Thyroid gland (tissue), 4 donors: Measurements from ENCODE around the gene ARFGEF2. TPM values are rescaled to one million over a fixed set of nuclear protein-coding genes. Genes with fewer than 3 reads are reported as not detected.
A peak's percentile ranks its signal among the peaks of the same experiment; 100 is the strongest.

Experiments used
- DNase-seq, 2 donors: peaks; one replicate each; pipeline ENCODE4 v3.0.0-alpha.2; 2019
- H3K27ac ChIP-seq, 3 donors: fragments of 200-600 bp; sonication (generic); 1 replicate in 2 of 3; 2 replicates in 1 of 3; pipeline ENCODE4 v1.5.1; 2016 to 2019; ENCODE audit warnings: mild to moderate bottlenecking in 1 of 3, moderate library complexity in 1 of 3
- H3K27me3 ChIP-seq: fragments of 200-600 bp; sonication (generic); one replicate; pipeline ENCODE4 v1.5.1; 2019
- H3K36me3 ChIP-seq, 2 donors: fragments of 200-600 bp; sonication (generic); one replicate each; pipeline ENCODE4 v1.5.1; 2016 to 2019
- H3K4me1 ChIP-seq, 2 donors: fragments of 200-600 bp; sonication (generic); one replicate each; pipeline ENCODE4 v1.5.1; 2017 to 2019
- H3K4me3 ChIP-seq, 3 donors: fragments of 200-600 bp; sonication (generic); replicated peaks in 1 of 3; 1 replicate in 2 of 3; 2 replicates in 1 of 3; pipeline ENCODE4 v1.5.1; 2016; ENCODE audit warnings: mild to moderate bottlenecking in 1 of 3
- H3K9me3 ChIP-seq: fragments of 200-600 bp; sonication (generic); one replicate; pipeline ENCODE4 v1.5.1; 2017
- POLR2A ChIP-seq, 2 donors: fragments of 450-650 bp; IDR thresholded peaks; one replicate each; pipeline ENCODE4 v1.6.1; 2017; ENCODE audit warnings: antibody characterized with exemption in 2 of 2, mild to moderate bottlenecking in 2 of 2, moderate library complexity in 1 of 2
- WGBS, 2 donors: methylation state at CpG; one replicate each; pipeline ENCODE4 v1.1.5; 2017; 5-methylcytosine and 5-hydroxymethylcytosine counted together
- intact Hi-C: fragments of 100-400 bp; cut with DNase I; formaldehyde crosslinking; loops from one replicate; pipeline ENCODE4 v1.15.1; 2023
- total RNA-seq, 4 donors: library from RNA; depleted of rRNA; stranded (reverse); fragments of >200 nt; gene quantifications; one replicate each; pipeline ENCODE4 v1.2.3, GENCODE V29; 2016
- TF ChIP-seq, protein P1 (sequence below), 6 experiments: fragments of 200-600 bp in 3 of 6; fragments of 450-650 bp in 3 of 6; sonication (generic) in 3 of 6; IDR thresholded peaks; one replicate each; pipeline ENCODE4 v1.5.1; 2016 to 2019; ENCODE audit warnings: antibody characterized with exemption in 6 of 6, mild to moderate bottlenecking in 2 of 6, inconsistent platforms in 1 of 6, moderate library complexity in 1 of 6

Gene ARFGEF2
- total RNA-seq, 4 donors from 2014 or later: 92.3 to 131 (median 101) TPM

- 44 to 52% methylated on average over 5 of the region's 5 CpGs for WGBS, 2 donors
- Histone ChIP-seq H3K36me3 (peaks cover 19 to 39% of the 10 kb centered on the region in 2 donors), H3K4me1 (peaks cover 8 to 28% of the 10 kb centered on the region in 2 donors), H3K4me3 (no peak overlapping the region), H3K27me3 (no peaks in the 10 kb centered on the region), H3K9me3 (no peaks in the 10 kb centered on the region), H3K27ac (peak overlapping the region; percentile 87 to 96 (median 94))
- peak; percentile 82 to 84 for DNase-seq
- TF ChIP-seq POLR2A (IDR thresholded peaks at IDR 0.05): peak in 1 of 2 donors; percentile 43
- TF ChIP-seq, protein P1, sequence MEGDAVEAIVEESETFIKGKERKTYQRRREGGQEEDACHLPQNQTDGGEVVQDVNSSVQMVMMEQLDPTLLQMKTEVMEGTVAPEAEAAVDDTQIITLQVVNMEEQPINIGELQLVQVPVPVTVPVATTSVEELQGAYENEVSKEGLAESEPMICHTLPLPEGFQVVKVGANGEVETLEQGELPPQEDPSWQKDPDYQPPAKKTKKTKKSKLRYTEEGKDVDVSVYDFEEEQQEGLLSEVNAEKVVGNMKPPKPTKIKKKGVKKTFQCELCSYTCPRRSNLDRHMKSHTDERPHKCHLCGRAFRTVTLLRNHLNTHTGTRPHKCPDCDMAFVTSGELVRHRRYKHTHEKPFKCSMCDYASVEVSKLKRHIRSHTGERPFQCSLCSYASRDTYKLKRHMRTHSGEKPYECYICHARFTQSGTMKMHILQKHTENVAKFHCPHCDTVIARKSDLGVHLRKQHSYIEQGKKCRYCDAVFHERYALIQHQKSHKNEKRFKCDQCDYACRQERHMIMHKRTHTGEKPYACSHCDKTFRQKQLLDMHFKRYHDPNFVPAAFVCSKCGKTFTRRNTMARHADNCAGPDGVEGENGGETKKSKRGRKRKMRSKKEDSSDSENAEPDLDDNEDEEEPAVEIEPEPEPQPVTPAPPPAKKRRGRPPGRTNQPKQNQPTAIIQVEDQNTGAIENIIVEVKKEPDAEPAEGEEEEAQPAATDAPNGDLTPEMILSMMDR (IDR thresholded peaks at IDR 0.05): no peak
- intact Hi-C loops: no loop called here
Measured at GRCh38 chr20:48983423-48984400, 62.2 kb downstream of the ARFGEF2 start.

DNA sequence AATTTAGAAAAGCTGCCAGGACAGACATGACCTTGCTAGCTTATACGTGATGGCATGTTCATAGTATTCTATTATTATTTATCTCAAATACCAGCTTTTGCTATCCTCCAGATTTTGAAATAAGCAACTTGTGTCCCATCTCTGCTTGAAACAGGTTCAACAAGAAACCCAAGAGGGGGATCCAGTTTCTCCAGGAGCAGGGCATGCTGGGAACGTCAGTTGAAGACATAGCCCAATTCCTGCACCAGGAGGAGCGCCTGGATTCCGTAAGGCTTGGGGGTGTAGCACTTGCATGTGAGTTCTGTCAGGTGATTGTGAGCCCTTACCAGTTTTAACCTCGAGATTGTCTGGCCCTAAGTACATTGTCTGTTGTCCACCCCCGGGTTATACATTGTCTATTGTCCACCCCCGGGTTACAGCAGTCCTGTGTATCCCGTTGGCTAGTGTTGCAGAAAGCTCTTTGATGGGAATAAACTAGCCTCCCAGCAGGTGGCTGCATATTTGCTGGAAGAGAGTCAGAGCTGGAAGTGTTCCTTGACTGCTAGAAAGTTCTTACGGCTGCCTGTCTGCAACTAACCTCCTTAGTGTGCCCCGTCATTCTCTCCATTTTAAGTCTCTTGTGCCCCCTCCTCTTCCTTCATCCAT lies 63.2 kb downstream of the ARFGEF2 start:
- Histone ChIP-seq H3K36me3 (peaks cover 29 to 48% of the 10 kb centered on the region in 2 donors), H3K27ac (peak overlapping the region; percentile 87 to 96 (median 94)), H3K4me3 (no peak overlapping the region), H3K9me3 (no peaks in the 10 kb centered on the region), H3K27me3 (no peaks in the 10 kb centered on the region), H3K4me1 (peaks cover 8 to 28% of the 10 kb centered on the region in 2 donors)
- no peak for DNase-seq
- no peak for TF ChIP-seq POLR2A (IDR thresholded peaks at IDR 0.05)
- TF ChIP-seq, protein P1 (IDR thresholded peaks at IDR 0.05): no peak
- WGBS, 2 donors: 66 to 87% methylated on average over 10 of the region's 10 CpGs
- intact Hi-C loops: no loop called here

DNA sequence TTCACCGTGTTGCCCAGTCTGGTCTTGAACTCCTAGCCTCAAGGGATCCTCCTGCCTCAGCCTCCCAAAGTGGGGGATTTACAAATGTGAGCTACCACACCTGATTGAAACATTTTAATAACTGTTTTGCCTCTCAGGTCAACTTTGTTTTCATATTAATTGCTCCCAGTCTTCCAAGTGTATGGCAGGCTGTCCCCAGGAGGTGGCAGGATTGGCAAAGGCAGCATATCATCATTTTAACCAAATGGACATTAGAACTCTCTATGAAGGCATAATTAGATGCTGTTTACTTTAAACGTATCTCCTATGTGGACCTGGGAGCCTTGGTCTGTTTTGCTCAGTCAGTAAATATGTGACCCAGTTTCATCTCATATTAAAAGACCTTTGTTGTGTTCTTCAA lies 65.4 kb downstream of the ARFGEF2 start:
- peaks cover 46 to 70% of the 10 kb centered on the region in 2 donors for H3K36me3 ChIP-seq
- H3K4me3 ChIP-seq: no peak overlapping the region
- no peaks in the 10 kb centered on the region for H3K9me3 ChIP-seq
- intact Hi-C loops: no loop called here
- DNase-seq: peak; percentile 44 to 54
- TF ChIP-seq, protein P1 (IDR thresholded peaks at IDR 0.05): peak; percentile 12 to 64 (median 40)
- TF ChIP-seq POLR2A (IDR thresholded peaks at IDR 0.05): no peak
- peak overlapping the region in 2 of 3 donors; percentile 0 to 29 for H3K27ac ChIP-seq
- H3K27me3 ChIP-seq: no peaks in the 10 kb centered on the region
- H3K4me1 ChIP-seq: peaks cover 8 to 28% of the 10 kb centered on the region in 2 donors
- 63 to 75% methylated on average over 2 of the region's 2 CpGs for WGBS, 2 donors

DNA sequence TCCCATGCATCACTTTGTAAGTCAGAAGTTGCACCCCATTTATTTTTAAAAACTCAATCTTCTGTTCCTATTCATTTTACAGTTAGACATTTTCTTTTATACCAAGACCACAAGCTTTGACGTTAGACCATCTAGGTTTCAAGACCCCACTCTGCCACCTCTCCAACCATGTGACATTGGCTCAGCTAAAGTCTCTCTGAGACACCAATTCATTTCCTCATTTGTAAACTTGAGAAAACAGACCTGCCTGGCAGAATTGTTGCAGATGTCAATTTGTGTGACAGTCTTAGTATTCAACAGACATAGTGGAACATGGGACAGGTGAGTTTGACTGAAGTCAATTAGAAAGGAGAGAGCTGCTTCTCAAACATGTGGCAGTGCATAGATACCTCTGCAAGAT lies 69.0 kb downstream of the ARFGEF2 start:
- peaks cover 30 to 32% of the 10 kb centered on the region in 2 donors for H3K4me1 ChIP-seq
- no peak for DNase-seq
- no peak overlapping the region for H3K27ac ChIP-seq
- no peaks in the 10 kb centered on the region for H3K27me3 ChIP-seq
- TF ChIP-seq POLR2A (IDR thresholded peaks at IDR 0.05): no peak
- TF ChIP-seq, protein P1 (IDR thresholded peaks at IDR 0.05): no peak
- H3K36me3 ChIP-seq: peaks cover 54 to 63% of the 10 kb centered on the region in 2 donors
- intact Hi-C loops: no loop called here
- WGBS, 2 donors: 82 to 88% methylated on average over 1 of the region's 1 CpG
- no peaks in the 10 kb centered on the region for H3K9me3 ChIP-seq
- no peak overlapping the region for H3K4me3 ChIP-seq
